B cell (primary cell): ENCODE data around the gene GON4L. TPM values are rescaled to one million over a fixed set of nuclear protein-coding genes. Genes with fewer than 3 reads are reported as not detected.

ENCODE experiments used
- ATAC-seq: fragments of 200-7000 bp; cut with Tn5 transposase; one replicate; pipeline ENCODE4 v1.10.0; 2021; ENCODE audit warnings: low read depth, mild to moderate bottlenecking, moderate number of reproducible peaks, moderate library complexity
- CTCF ChIA-PET: fragments of 350-600 bp; sonication (Branson Sonifier 250); formaldehyde crosslinking; loops from one replicate; lab custom pipeline; 2021; ENCODE audit warnings: antibody characterized with exemption, inconsistent platforms; lab: Charles Lee
- POLR2A ChIA-PET: fragments of 350-600 bp; sonication (Branson Sonifier 250); formaldehyde crosslinking; loops from one replicate; lab custom pipeline; 2021; ENCODE audit warnings: antibody characterized with exemption; lab: Charles Lee
- DNase-seq: peaks from one replicate; pipeline ENCODE4 v3.0.0; 2013
- H2AFZ ChIP-seq: 2 replicates; pipeline ENCODE4 v1.6.1; 2012; ENCODE audit warnings: mild to moderate bottlenecking, low read depth, low read length; ENCODE audit not compliant: insufficient read depth, poor library complexity, severe bottlenecking
- H3K27ac ChIP-seq, 2 donors: 1 replicate in 1 of 2; 2 replicates in 1 of 2; pipeline ENCODE4 v1.5.1; 2012 to 2013; ENCODE audit warnings: low read length in 2 of 2, mild to moderate bottlenecking in 2 of 2, moderate library complexity in 1 of 2
- H3K27me3 ChIP-seq, 4 experiments: fragments of 200-600 bp in 1 of 4; sonication (generic) in 1 of 4; replicated peaks in 1 of 4; 1 replicate in 2 of 4; 2 replicates in 2 of 4; pipeline versions ENCODE4 v1.6.1 to v1.7.0; 2013 to 2016; ENCODE audit warnings: low read length in 3 of 4, mild to moderate bottlenecking in 2 of 4, mixed read lengths in 1 of 4, moderate library complexity in 1 of 4; ENCODE audit not compliant: insufficient read depth in 4 of 4, control insufficient read depth in 3 of 4; ENCODE audit errors: control extremely low read depth in 1 of 4
- H3K36me3 ChIP-seq, 2 experiments: replicated peaks in 1 of 2; 1 replicate in 1 of 2; 2 replicates in 1 of 2; pipeline versions ENCODE4 v1.6.1 to v1.7.1; 2013; ENCODE audit warnings: low read length in 1 of 2; ENCODE audit not compliant: insufficient read depth in 2 of 2, control insufficient read depth in 1 of 2; ENCODE audit errors: control extremely low read depth in 1 of 2, extremely low read depth in 1 of 2
- H3K4me1 ChIP-seq, 2 donors: fragments of 200-600 bp in 1 of 2; sonication (generic) in 1 of 2; 1 replicate in 1 of 2; 2 replicates in 1 of 2; pipeline versions ENCODE4 v1.5.1 to v1.6.1; 2013 to 2017; ENCODE audit warnings: low read length in 2 of 2; ENCODE audit not compliant: control insufficient read depth in 2 of 2, insufficient read depth in 2 of 2
- H3K4me2 ChIP-seq: replicated peaks from 2 replicates; pipeline ENCODE3; 2012; ENCODE audit warnings: mild to moderate bottlenecking, low read depth, low read length; ENCODE audit not compliant: poor library complexity, severe bottlenecking
- H3K4me3 ChIP-seq, 5 experiments: fragments of 200-600 bp in 1 of 5; sonication (generic) in 1 of 5; 1 replicate in 3 of 5; 2 replicates in 2 of 5; pipeline versions ENCODE4 v1.5.1 to v1.7.0; 2011 to 2016; ENCODE audit warnings: low read length in 4 of 5, mild to moderate bottlenecking in 4 of 5, low read depth in 2 of 5, control low read depth in 1 of 5, moderate library complexity in 1 of 5; ENCODE audit not compliant: insufficient read depth in 1 of 5; ENCODE audit errors: control extremely low read depth in 1 of 5, extremely low read depth in 1 of 5
- H3K79me2 ChIP-seq: fragments of 200-600 bp; sonication (generic); one replicate; pipeline ENCODE4 v1.6.0; 2016; ENCODE audit warnings: low read length; ENCODE audit not compliant: control insufficient read depth, insufficient read depth
- H3K9ac ChIP-seq: fragments of 200-600 bp; sonication (generic); 2 replicates; pipeline ENCODE4 v1.6.1; 2017; ENCODE audit warnings: mild to moderate bottlenecking, low read length, moderate library complexity
- H3K9me3 ChIP-seq, 3 donors: one replicate each; pipeline versions ENCODE4 v1.6.1 to v1.7.1; 2013; ENCODE audit warnings: low read length in 2 of 3; ENCODE audit not compliant: control insufficient read depth in 2 of 3, insufficient read depth in 1 of 3; ENCODE audit errors: control extremely low read depth in 1 of 3
- H4K20me1 ChIP-seq: 2 replicates; pipeline ENCODE4 v1.6.0; 2012; ENCODE audit warnings: mild to moderate bottlenecking, low read length; ENCODE audit not compliant: insufficient read depth, control insufficient read depth, poor library complexity, severe bottlenecking
- H3K27ac Mint-ChIP-seq: one replicate; pipeline ENCODE4 v1.8.0; 2021; ENCODE audit warnings: mixed read lengths
- H3K27me3 Mint-ChIP-seq: one replicate; pipeline ENCODE4 v1.8.0; 2021; ENCODE audit warnings: mixed read lengths
- H3K4me1 Mint-ChIP-seq: one replicate; pipeline ENCODE4 v1.8.0; 2021; ENCODE audit warnings: mixed read lengths
- H3K4me3 Mint-ChIP-seq: one replicate; pipeline ENCODE4 v1.8.0; 2021; ENCODE audit warnings: mixed read lengths
- H3K9me3 Mint-ChIP-seq: one replicate; pipeline ENCODE4 v1.8.0; 2022; ENCODE audit warnings: mixed read lengths; ENCODE audit not compliant: insufficient read depth
- EZH2 ChIP-seq: IDR thresholded peaks from 2 replicates; pipeline ENCODE4 v1.6.1; 2012; ENCODE audit warnings: borderline replicate concordance, low read depth, mild to moderate bottlenecking, moderate library complexity, low read length; ENCODE audit not compliant: insufficient read depth, poor library complexity, severe bottlenecking
- WGBS: methylation state at CpG from one replicate; pipeline ENCODE4 v1.1.5; 2013; ENCODE audit warnings: missing lambda C conversion rate; ENCODE audit not compliant: insufficient coverage; 5-methylcytosine and 5-hydroxymethylcytosine counted together
- intact Hi-C: fragments of 100-400 bp; cut with micrococcal nuclease; formaldehyde crosslinking; loops from one replicate; pipeline ENCODE4 v1.10.0; 2022
- polyA plus RNA-seq: library from polyadenylated mRNA; depleted of rRNA; stranded (reverse); fragments of >200 nt; gene quantifications from 2 replicates; pipeline ENCODE4 v1.2.3, GENCODE V29; 2012
- total RNA-seq, 2 donors: library from RNA; stranded (reverse); fragments of 120-200 nt in 1 of 2; gene quantifications; 1 replicate in 1 of 2; 2 replicates in 1 of 2; pipeline versions ENCODE4 v1.2.3 to v1.2.4, GENCODE V29; 2013 to 2022
- TF ChIP-seq, protein P1 (sequence below): fragments of 200-600 bp; IDR thresholded peaks from one replicate; pipeline ENCODE4 v1.8.0; 2022; ENCODE audit warnings: antibody characterized with exemption, mild to moderate bottlenecking

Gene GON4L
- total and polyA plus RNA-seq, 2 donors (not counting 1 experiment from before 2014, with no cell fraction given): 54.4 to 127 TPM

DNA sequence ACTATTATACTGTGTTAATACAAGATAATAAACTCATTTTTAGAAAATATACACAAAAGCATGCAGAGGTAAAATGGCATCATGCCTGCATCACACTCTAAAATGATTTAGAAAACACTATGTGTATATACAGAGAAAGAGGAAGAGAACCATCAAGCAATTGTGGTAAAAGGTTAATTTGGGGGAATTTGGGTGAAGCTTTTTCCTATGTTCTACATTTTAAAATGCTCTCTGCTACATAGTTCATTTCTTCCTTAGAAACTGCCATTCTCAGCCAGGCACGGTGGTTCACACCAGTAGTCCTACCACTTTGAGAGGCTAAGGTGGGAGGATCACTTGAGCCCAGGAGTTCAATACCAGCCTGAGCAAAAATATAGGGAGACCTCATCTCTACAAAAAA, 44.1 kb downstream of the GON4L start:
- H3K9me3 Mint-ChIP-seq: no peaks in the 10 kb centered on the region
- Histone ChIP-seq H3K4me2 (no peak overlapping the region), H3K36me3 (peaks cover 4 to 50% of the 10 kb centered on the region in 2 experiments), H3K27ac (no peak overlapping the region), H4K20me1 (no peaks in the 10 kb centered on the region), H3K9ac (no peak overlapping the region), H3K9me3 (no peaks in the 10 kb centered on the region), H3K4me1 (peaks cover 12% of the 10 kb centered on the region in 2 donors), H3K4me3 (no peak overlapping the region), H3K79me2 (peaks cover 14% of the 10 kb centered on the region), H2AFZ (no peak overlapping the region), H3K27me3 (no peaks in the 10 kb centered on the region)
- WGBS: no CpG with 5 or more reads among the region's 1 CpG
- CTCF ChIA-PET: no interaction called here
- no peak overlapping the region for H3K4me3 Mint-ChIP-seq
- no peak for TF ChIP-seq EZH2
- TF ChIP-seq, protein P1, sequence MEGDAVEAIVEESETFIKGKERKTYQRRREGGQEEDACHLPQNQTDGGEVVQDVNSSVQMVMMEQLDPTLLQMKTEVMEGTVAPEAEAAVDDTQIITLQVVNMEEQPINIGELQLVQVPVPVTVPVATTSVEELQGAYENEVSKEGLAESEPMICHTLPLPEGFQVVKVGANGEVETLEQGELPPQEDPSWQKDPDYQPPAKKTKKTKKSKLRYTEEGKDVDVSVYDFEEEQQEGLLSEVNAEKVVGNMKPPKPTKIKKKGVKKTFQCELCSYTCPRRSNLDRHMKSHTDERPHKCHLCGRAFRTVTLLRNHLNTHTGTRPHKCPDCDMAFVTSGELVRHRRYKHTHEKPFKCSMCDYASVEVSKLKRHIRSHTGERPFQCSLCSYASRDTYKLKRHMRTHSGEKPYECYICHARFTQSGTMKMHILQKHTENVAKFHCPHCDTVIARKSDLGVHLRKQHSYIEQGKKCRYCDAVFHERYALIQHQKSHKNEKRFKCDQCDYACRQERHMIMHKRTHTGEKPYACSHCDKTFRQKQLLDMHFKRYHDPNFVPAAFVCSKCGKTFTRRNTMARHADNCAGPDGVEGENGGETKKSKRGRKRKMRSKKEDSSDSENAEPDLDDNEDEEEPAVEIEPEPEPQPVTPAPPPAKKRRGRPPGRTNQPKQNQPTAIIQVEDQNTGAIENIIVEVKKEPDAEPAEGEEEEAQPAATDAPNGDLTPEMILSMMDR: no peak
- peak overlapping the region; percentile 46 for H3K27ac Mint-ChIP-seq
- intact Hi-C loops: no loop called here
- DNase-seq (no peak), ATAC-seq (no peak)
- peaks cover 14% of the 10 kb centered on the region for H3K4me1 Mint-ChIP-seq
- H3K27me3 Mint-ChIP-seq: no peaks in the 10 kb centered on the region
- POLR2A ChIA-PET: no interaction called here

DNA sequence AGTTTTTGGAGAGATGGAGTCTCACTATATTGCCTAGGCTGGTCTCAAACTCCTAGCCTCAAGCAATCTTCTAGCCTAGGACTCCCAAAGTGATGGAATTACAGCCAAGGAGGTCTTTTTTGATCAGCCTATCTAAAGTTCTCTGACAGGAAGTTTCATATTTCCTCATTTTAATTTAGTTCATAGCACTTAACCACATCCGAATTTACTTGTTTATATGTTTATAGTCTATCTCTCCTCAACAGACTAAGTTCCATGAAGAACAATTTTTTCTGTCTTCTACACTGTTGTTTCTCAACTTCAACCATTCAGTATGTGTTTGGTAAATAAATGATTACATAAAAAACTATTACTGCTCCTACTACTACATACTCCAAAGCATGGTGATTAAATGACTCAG, 47.9 kb downstream of the GON4L start:
- Mint-ChIP-seq H3K9me3 (no peaks in the 10 kb centered on the region), H3K4me1 (peaks cover 12% of the 10 kb centered on the region), H3K4me3 (peak overlapping the region; percentile 62), H3K27me3 (no peaks in the 10 kb centered on the region), H3K27ac (peak overlapping the region; percentile 27)
- peaks cover 17% of the 10 kb centered on the region for H3K79me2 ChIP-seq
- H3K4me3 ChIP-seq: no peak overlapping the region
- no peaks in the 10 kb centered on the region for H3K27me3 ChIP-seq
- H3K4me1 ChIP-seq: peaks cover 12% of the 10 kb centered on the region in 2 donors
- DNase-seq (peak; percentile 28), ATAC-seq (no peak)
- H3K4me2 ChIP-seq: peak overlapping the region; percentile 45
- peaks cover 2 to 41% of the 10 kb centered on the region in 2 experiments for H3K36me3 ChIP-seq
- CTCF ChIA-PET: no interaction called here
- H4K20me1 ChIP-seq: no peaks in the 10 kb centered on the region
- no peak for TF ChIP-seq EZH2
- TF ChIP-seq, protein P1: no peak
- H3K9me3 ChIP-seq: no peaks in the 10 kb centered on the region
- WGBS: no CpG with 5 or more reads among the region's 1 CpG
- intact Hi-C loops: no loop called here
- H2AFZ ChIP-seq: no peak overlapping the region
- peak overlapping the region; percentile 36 to 69 for H3K27ac ChIP-seq
- H3K9ac ChIP-seq: no peak overlapping the region
- POLR2A ChIA-PET: no interaction called here
